ENCODE measurements around the gene PRRT1B.

The PRRT1B gene

GRCh38 chr9:131578021-131578420 lies 32.7 kb downstream of the PRRT1B start:
- TF ChIP-seq REST (IDR thresholded peaks at IDR 0.05; ENCODE audit: insufficient read depth in 1 of 2, low read depth in 2 of 2, low read length in 2 of 2) (no peak), TAF1 (IDR thresholded peaks at IDR 0.05; ENCODE audit: borderline replicate concordance, insufficient read depth, low read length) (no peak), POLR2AphosphoS5 (IDR thresholded peaks at IDR 0.05; ENCODE audit: low read depth, low read length) (no peak)

GRCh38 chr9:131578731-131579504 lies 33.6 kb downstream of the PRRT1B start:
- TF ChIP-seq POLR2AphosphoS5 (IDR thresholded peaks at IDR 0.05; ENCODE audit: low read depth, low read length), result no peak
- no peak for TF ChIP-seq FOXP2 (optimal IDR thresholded peaks at IDR 0.05; ENCODE audit: borderline replicate concordance, extremely low read depth, extremely low read length, insufficient read depth)
- no peak for TF ChIP-seq REST (IDR thresholded peaks at IDR 0.05; ENCODE audit: insufficient read depth in 1 of 2, low read depth in 2 of 2, low read length in 2 of 2)
- TF ChIP-seq TAF1 (IDR thresholded peaks at IDR 0.05; ENCODE audit: borderline replicate concordance, insufficient read depth, low read length), result no peak

- TF ChIP-seq REST (IDR thresholded peaks at IDR 0.05; ENCODE audit: insufficient read depth in 1 of 2, low read depth in 2 of 2, low read length in 2 of 2) (no peak), TAF1 (IDR thresholded peaks at IDR 0.05; ENCODE audit: borderline replicate concordance, insufficient read depth, low read length) (no peak), FOXP2 (optimal IDR thresholded peaks at IDR 0.05; ENCODE audit: borderline replicate concordance, extremely low read depth, extremely low read length, insufficient read depth) (no peak), SIN3A (IDR thresholded peaks at IDR 0.05; ENCODE audit: borderline replicate concordance, insufficient read depth, low read length) (no peak), POLR2AphosphoS5 (IDR thresholded peaks at IDR 0.05; ENCODE audit: low read depth, low read length) (no peak)
These were observed 34.5 kb downstream of the PRRT1B start for GRCh38 chr9:131579789-131580211.

GRCh38 chr9:131580358-131580757 lies 35.0 kb downstream of the PRRT1B start:
- TF ChIP-seq REST (IDR thresholded peaks at IDR 0.05; ENCODE audit: insufficient read depth in 1 of 2, low read depth in 2 of 2, low read length in 2 of 2) (no peak), POLR2AphosphoS5 (IDR thresholded peaks at IDR 0.05; ENCODE audit: low read depth, low read length) (no peak), SIN3A (IDR thresholded peaks at IDR 0.05; ENCODE audit: borderline replicate concordance, insufficient read depth, low read length) (no peak), FOXP2 (optimal IDR thresholded peaks at IDR 0.05; ENCODE audit: borderline replicate concordance, extremely low read depth, extremely low read length, insufficient read depth) (no peak), TAF1 (IDR thresholded peaks at IDR 0.05; ENCODE audit: borderline replicate concordance, insufficient read depth, low read length) (no peak)

GRCh38 chr9:131582056-131582455 lies 36.7 kb downstream of the PRRT1B start:
- no peak for TF ChIP-seq TAF1 (IDR thresholded peaks at IDR 0.05; ENCODE audit: borderline replicate concordance, insufficient read depth, low read length)
- no peak for TF ChIP-seq FOXP2 (optimal IDR thresholded peaks at IDR 0.05; ENCODE audit: borderline replicate concordance, extremely low read depth, extremely low read length, insufficient read depth)
- no peak for TF ChIP-seq POLR2AphosphoS5 (IDR thresholded peaks at IDR 0.05; ENCODE audit: low read depth, low read length)
- no peak for TF ChIP-seq SIN3A (IDR thresholded peaks at IDR 0.05; ENCODE audit: borderline replicate concordance, insufficient read depth, low read length)
- TF ChIP-seq REST (IDR thresholded peaks at IDR 0.05; ENCODE audit: insufficient read depth in 1 of 2, low read depth in 2 of 2, low read length in 2 of 2), result no peak
